GM12874 (cell line): ENCODE results near the gene LIMS4.
"Not testable (repeated sequence)": the region's sequence is repeated elsewhere in the genome, so short reads cannot be mapped to it uniquely, and the experiment has no call there.

Source experiments
- CTCF ChIP-seq: IDR thresholded peaks from 2 replicates; pipeline ENCODE4 v1.5.1; 2011; ENCODE audit warnings: low read depth, mild to moderate bottlenecking, control low read depth, low read length, moderate library complexity; ENCODE audit not compliant: insufficient read depth

The LIMS4 gene

GRCh38 chr2:110472171-110473058 is at the start of gene LIMS4:
LIMS4 (minus strand) TSS chr2:110472816; CDS start chr2:110472778, 38 bp downstream.
- not testable (repeated sequence) for TF ChIP-seq CTCF
